Fibroblast of mammary gland (primary cell): ENCODE measurements around the gene OR13C4.
"Not testable (repeated sequence)": the region's sequence is repeated elsewhere in the genome, so short reads cannot be mapped to it uniquely, and the experiment has no call there.

Experiments
- DNase-seq: peaks from one replicate; pipeline ENCODE4 v3.0.0-alpha.2; 2010; ENCODE audit warnings: low read depth
- H3K4me3 ChIP-seq: 2 replicates; pipeline ENCODE4 v1.5.1; 2011; ENCODE audit warnings: low read depth, mild to moderate bottlenecking, low read length, moderate library complexity; ENCODE audit not compliant: control insufficient read depth
- CTCF ChIP-seq: conservative IDR thresholded peaks from 2 replicates; pipeline ENCODE4 v1.5.1; 2011; ENCODE audit warnings: low read depth, low read length, inconsistent platforms; ENCODE audit not compliant: control insufficient read depth, insufficient read depth

The OR13C4 gene

GRCh38 chr9:104555521-104555920 lies 28.5 kb upstream of the OR13C4 start:
- no peak overlapping the region for H3K4me3 ChIP-seq
- no peak for DNase-seq
- no peak for TF ChIP-seq CTCF

GRCh38 chr9:104553261-104553660 lies 26.3 kb upstream of the OR13C4 start:
- no peak for TF ChIP-seq CTCF
- DNase-seq, result peak; percentile 29
- no peak overlapping the region for H3K4me3 ChIP-seq

GRCh38 chr9:104544644-104545043 lies 17.6 kb upstream of the OR13C4 start:
- TF ChIP-seq CTCF, result no peak
- DNase-seq, result no peak
- no peak overlapping the region for H3K4me3 ChIP-seq

GRCh38 chr9:104539275-104539674 lies 12.3 kb upstream of the OR13C4 start:
- no peak overlapping the region for H3K4me3 ChIP-seq
- TF ChIP-seq CTCF, result no peak
- no peak for DNase-seq

- TF ChIP-seq CTCF, result no peak
- H3K4me3 ChIP-seq, result no peak within 1 kb of the TSS
- DNase-seq, result no peak
Observed at GRCh38 chr9:104536756-104537155, 9.7 kb upstream of the OR13C4 start, which contains the start of gene OR13C3. TSS of gene OR13C3 (minus strand) at chr9:104536856. CDS start at chr9:104536723, 133 bp downstream.

- H3K4me3 ChIP-seq, DNase-seq: not testable (repeated sequence)
Observed at GRCh38 chr9:104520241-104520640, 6.8 kb downstream of the OR13C4 start.

- TF ChIP-seq CTCF, result no peak
- no peak overlapping the region for H3K4me3 ChIP-seq
- no peak for DNase-seq
Observed at GRCh38 chr9:104514901-104515300, 12.1 kb downstream of the OR13C4 start.
